ENCODE data around the gene ZNF688. TPM values are rescaled to one million over a fixed set of nuclear protein-coding genes. Genes with fewer than 3 reads are reported as not detected.

The ZNF688 gene
- total RNA-seq, 4 donors from 2014 or later = 9.6 to 27.1 (median 12.5) TPM

DNA sequence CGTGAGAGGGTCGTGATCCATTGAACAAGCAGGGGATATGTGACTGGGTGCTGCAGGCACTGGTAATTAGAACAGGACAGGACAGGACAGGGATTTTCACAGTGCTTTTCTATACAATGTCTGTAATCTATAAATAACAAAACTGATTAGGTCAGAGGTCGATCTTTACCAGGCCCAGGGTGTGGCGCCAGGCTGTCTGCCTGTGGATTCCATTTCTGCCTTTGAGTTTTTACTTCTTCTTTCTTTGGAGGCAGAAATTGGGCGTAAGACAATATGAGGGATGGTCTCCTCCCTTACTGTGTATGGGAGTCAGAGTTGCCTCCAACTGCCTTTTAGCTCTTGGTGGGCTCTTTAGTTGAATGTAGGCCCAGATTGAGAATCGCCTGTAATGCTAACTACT is 11.8 kb downstream of the ZNF688 start:
- intact Hi-C loops (cut with DNase I; ENCODE audit: low total_unique reads) = no loop called here
- Histone ChIP-seq H3K27me3 (no peaks in the 10 kb centered on the region), H3K9me3 (no peaks in the 10 kb centered on the region), H3K36me3 (no peaks in the 10 kb centered on the region), H3K4me1 (peaks cover 0 to 6% of the 10 kb centered on the region in 2 donors), H3K4me3 (no peak overlapping the region), H3K27ac (no peak overlapping the region)
- DNase-seq = no peak
- TF ChIP-seq, protein P1, sequence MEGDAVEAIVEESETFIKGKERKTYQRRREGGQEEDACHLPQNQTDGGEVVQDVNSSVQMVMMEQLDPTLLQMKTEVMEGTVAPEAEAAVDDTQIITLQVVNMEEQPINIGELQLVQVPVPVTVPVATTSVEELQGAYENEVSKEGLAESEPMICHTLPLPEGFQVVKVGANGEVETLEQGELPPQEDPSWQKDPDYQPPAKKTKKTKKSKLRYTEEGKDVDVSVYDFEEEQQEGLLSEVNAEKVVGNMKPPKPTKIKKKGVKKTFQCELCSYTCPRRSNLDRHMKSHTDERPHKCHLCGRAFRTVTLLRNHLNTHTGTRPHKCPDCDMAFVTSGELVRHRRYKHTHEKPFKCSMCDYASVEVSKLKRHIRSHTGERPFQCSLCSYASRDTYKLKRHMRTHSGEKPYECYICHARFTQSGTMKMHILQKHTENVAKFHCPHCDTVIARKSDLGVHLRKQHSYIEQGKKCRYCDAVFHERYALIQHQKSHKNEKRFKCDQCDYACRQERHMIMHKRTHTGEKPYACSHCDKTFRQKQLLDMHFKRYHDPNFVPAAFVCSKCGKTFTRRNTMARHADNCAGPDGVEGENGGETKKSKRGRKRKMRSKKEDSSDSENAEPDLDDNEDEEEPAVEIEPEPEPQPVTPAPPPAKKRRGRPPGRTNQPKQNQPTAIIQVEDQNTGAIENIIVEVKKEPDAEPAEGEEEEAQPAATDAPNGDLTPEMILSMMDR (IDR thresholded peaks at IDR 0.05) = no peak
- TF ChIP-seq POLR2A (IDR thresholded peaks at IDR 0.05) = no peak

DNA sequence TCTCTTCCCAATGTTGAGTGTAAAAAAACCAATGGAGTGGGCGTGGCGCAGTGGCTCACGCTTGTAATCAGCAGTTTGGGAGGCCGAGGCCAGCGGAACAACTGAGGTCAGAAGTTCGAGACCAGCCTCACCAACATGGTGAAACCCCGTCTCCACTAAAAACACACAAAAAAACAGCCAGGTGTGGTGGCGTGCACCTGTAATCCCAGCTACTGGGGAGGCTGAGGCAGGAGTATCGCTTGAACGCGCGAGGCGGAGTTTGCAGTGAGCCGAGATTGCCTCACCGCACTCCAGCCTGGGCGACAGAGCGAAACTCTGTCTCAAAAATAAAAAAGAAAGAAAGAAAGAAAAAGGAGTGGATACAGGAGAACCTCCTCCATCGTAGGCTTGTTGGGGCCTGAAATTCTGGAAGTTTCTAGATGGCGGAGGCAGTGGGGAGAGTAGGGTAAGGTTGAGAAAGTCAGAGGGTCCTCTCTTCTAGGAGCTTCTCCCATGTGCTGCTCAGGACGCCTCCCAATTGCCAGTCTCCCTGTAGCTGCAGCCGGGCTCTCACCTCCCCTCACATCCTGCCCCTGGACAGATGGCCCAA is 12.6 kb downstream of the ZNF688 start:
- intact Hi-C loops (cut with DNase I; ENCODE audit: low total_unique reads) = no loop called here
- DNase-seq = no peak
- no peaks in the 10 kb centered on the region for H3K27me3 ChIP-seq
- peaks cover 0 to 6% of the 10 kb centered on the region in 2 donors for H3K4me1 ChIP-seq
- no peaks in the 10 kb centered on the region for H3K36me3 ChIP-seq
- H3K4me3 ChIP-seq = peak overlapping the region; percentile 68 to 82
- no peaks in the 10 kb centered on the region for H3K9me3 ChIP-seq
- peak overlapping the region; percentile 87 to 92 for H3K27ac ChIP-seq
- TF ChIP-seq, protein P1 (IDR thresholded peaks at IDR 0.05) = no peak
- TF ChIP-seq POLR2A (IDR thresholded peaks at IDR 0.05) = no peak

DNA sequence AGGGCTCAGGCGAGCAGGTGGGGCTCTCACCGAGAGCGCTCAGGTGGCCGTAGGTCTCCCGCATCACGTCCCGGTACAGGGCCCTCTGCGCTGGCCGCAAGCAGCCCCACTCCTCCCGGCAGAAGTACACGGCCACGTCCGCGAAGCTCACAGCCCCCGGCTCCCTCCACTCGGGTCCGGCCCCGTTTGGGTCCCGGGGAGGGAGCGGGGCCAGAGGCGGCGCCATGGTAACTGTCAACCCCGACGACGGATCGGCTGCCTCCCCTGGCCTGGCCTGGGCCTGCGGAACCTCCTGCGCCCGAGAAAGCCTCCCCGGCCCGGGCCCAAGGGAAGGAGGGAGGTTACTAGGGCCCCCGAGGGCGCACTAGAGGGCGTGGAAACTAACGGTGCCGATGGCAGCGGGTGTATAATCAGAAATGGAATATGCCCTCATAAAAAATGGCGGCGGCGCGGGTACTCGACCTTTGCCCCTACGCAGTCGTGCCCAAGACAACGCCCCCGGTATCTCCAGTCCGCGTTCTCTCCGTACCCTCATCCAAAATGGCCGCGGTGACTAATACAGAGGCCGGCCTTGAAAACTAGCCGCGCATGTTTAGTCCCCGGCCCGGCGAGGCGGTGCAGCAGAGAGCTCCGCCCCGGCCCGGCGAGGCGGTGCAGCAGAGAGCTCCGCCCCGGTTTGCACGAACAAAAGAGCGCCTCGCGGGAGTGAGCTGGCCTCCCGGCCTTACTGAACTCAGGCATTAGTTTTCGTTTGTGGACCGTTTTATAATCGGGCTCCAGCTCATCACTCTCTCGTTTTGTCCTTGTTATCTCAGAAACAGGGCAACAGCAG is 13.3 kb downstream of the ZNF688 start, which contains the start of gene ZNF764:
Gene ZNF764, minus strand, starts transcription at position 418 of the 832 bp plus-strand sequence. Its CDS starts 192 bp downstream, at position 226.
- intact Hi-C loops (cut with DNase I; ENCODE audit: low total_unique reads) = no loop called here
- no peaks in the 10 kb centered on the region for H3K36me3 ChIP-seq
- DNase-seq = peak; percentile 98 to 99
- H3K4me1 ChIP-seq = peaks cover 0 to 6% of the 10 kb centered on the region in 2 donors
- no peaks in the 10 kb centered on the region for H3K9me3 ChIP-seq
- peak; percentile 36 to 67 for TF ChIP-seq POLR2A (IDR thresholded peaks at IDR 0.05)
- TF ChIP-seq, protein P1 (IDR thresholded peaks at IDR 0.05) = peak in 2 of 4 experiments; percentile 12 to 26
- H3K27ac ChIP-seq = peak within 1 kb of the TSS; percentile 87 to 92
- H3K4me3 ChIP-seq = peak within 1 kb of the TSS; percentile 68 to 82
- H3K27me3 ChIP-seq = no peaks in the 10 kb centered on the region

DNA sequence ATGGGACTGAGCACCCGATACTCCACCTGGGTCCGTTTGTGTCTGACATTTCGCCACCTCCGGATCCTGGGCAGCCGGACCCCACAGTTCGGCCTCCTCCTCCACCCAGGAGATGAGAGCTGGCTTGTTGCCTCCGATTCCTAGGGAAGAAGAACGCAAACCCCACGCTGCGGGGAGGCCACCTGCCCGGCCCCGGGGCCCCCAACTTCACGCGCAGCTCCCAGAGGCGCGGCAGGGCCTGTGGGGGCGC is 13.9 kb downstream of the ZNF688 start:
- peak; percentile 35 to 40 for DNase-seq
- intact Hi-C loops (cut with DNase I; ENCODE audit: low total_unique reads) = no loop called here
- Histone ChIP-seq H3K9me3 (no peaks in the 10 kb centered on the region), H3K27ac (peak overlapping the region; percentile 87 to 92), H3K4me1 (peaks cover 0 to 6% of the 10 kb centered on the region in 2 donors), H3K36me3 (no peaks in the 10 kb centered on the region), H3K27me3 (no peaks in the 10 kb centered on the region), H3K4me3 (peak overlapping the region; percentile 68 to 82)
- TF ChIP-seq POLR2A (IDR thresholded peaks at IDR 0.05) = no peak
- TF ChIP-seq, protein P1 (IDR thresholded peaks at IDR 0.05) = no peak

DNA sequence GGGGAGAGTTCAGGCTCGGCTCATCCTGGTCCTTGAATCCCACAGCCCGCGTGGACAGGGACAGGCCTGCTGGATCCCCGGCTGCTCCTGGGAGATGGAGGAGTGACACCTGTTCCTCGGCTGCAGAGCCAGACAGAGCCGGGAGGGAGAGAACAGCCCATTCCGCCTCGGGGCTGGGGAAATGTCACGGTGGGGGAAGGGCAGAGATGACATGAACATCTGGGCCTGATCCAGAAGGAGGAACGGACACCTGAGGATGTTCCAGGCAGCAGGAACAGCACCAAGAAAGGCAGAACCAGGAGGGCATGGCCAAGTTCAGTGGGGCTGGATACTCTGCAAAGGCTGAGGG is 15.4 kb downstream of the ZNF688 start:
- Histone ChIP-seq H3K4me3 (no peak overlapping the region), H3K9me3 (no peaks in the 10 kb centered on the region), H3K27me3 (no peaks in the 10 kb centered on the region), H3K4me1 (peaks cover 0 to 6% of the 10 kb centered on the region in 2 donors), H3K27ac (no peak overlapping the region), H3K36me3 (no peaks in the 10 kb centered on the region)
- DNase-seq = no peak
- intact Hi-C loops (cut with DNase I; ENCODE audit: low total_unique reads) = no loop called here
- TF ChIP-seq POLR2A (IDR thresholded peaks at IDR 0.05) = no peak
- TF ChIP-seq, protein P1 (IDR thresholded peaks at IDR 0.05) = no peak

All from uterus (tissue), 4 donors.